HepG2 (cell line): ENCODE measurements around the gene PLOD2. TPM values are rescaled to one million over a fixed set of nuclear protein-coding genes. Genes with fewer than 3 reads are reported as not detected.

ENCODE experiments used
- BCL6 ChIP-seq: IDR thresholded peaks from 2 replicates; pipeline ENCODE4 v1.6.1; 2016; ENCODE audit warnings: missing genetic modification reagents, missing compliant biosample characterization
- DMAP1 ChIP-seq: IDR thresholded peaks from 2 replicates; pipeline ENCODE4 v1.6.1; 2016
- IKZF4 ChIP-seq: sonication (generic); formaldehyde crosslinking; IDR thresholded peaks from 2 replicates; pipeline ENCODE4 v1.5.1; 2020; ENCODE audit warnings: borderline replicate concordance, mild to moderate bottlenecking, low read depth, missing genetic modification reagents; ENCODE audit errors: not compliant biosample characterization
- MYNN ChIP-seq: sonication (generic); formaldehyde crosslinking; IDR thresholded peaks from 2 replicates; pipeline ENCODE4 v1.4.0; 2020; ENCODE audit warnings: mild to moderate bottlenecking, low read depth, missing genetic modification reagents
- SNAPC2 ChIP-seq: sonication (generic); formaldehyde crosslinking; IDR thresholded peaks from 2 replicates; pipeline ENCODE4 v1.8.1; 2022; ENCODE audit warnings: mild to moderate bottlenecking, missing genetic modification reagents
- SP1 ChIP-seq, 2 experiments: fragments of 450-650 bp in 1 of 2; sonication (generic) in 1 of 2; formaldehyde crosslinking in 1 of 2; IDR thresholded peaks; 2 replicates each; pipeline versions ENCODE4 v1.4.0 to v1.6.1; 2016 to 2020; ENCODE audit warnings: missing genetic modification reagents in 1 of 2
- SRF ChIP-seq: IDR thresholded peaks from 2 replicates; pipeline ENCODE4 v1.6.1; 2011; ENCODE audit warnings: mild to moderate bottlenecking, low read depth, low read length, moderate library complexity
- ZC3H13 ChIP-seq: sonication (generic); formaldehyde crosslinking; IDR thresholded peaks from 2 replicates; pipeline ENCODE4 v1.8.1; 2023; ENCODE audit warnings: mild to moderate bottlenecking, missing genetic modification reagents, moderate library complexity
- ZFP37 ChIP-seq: sonication (generic); formaldehyde crosslinking; IDR thresholded peaks from 2 replicates; pipeline ENCODE4 v1.4.0; 2020; ENCODE audit warnings: missing genetic modification reagents, borderline replicate concordance
- ZNF121 ChIP-seq: sonication (generic); formaldehyde crosslinking; IDR thresholded peaks from 2 replicates; pipeline ENCODE4 v1.5.0; 2020; ENCODE audit warnings: mild to moderate bottlenecking, missing genetic modification reagents
- ZNF317 ChIP-seq: sonication (generic); formaldehyde crosslinking; IDR thresholded peaks from 2 replicates; pipeline ENCODE4 v1.5.0; 2020; ENCODE audit warnings: mild to moderate bottlenecking, missing genetic modification reagents
- ZNF629 ChIP-seq: sonication (generic); formaldehyde crosslinking; conservative IDR thresholded peaks from 2 replicates; pipeline ENCODE4 v1.5.0; 2020; ENCODE audit warnings: missing genetic modification reagents
- polyA plus RNA-seq, 8 experiments: library from polyadenylated mRNA; depleted of rRNA in 3 of 8; stranded (reverse) in 7 of 8; unstranded in 1 of 8; fragments of >200 nt; fragmentation: Illumina TruSeq in 4 of 8; extraction: Trizol in 4 of 8; gene quantifications; 2 replicates each; pipeline versions ENCODE4 v1.2.1 to v1.2.3, GENCODE V29; 2011 to 2016; ENCODE audit warnings: low read depth in 4 of 8, missing spikeins in 1 of 8, mixed read lengths in 1 of 8; ENCODE audit not compliant: insufficient read depth in 1 of 8
- total RNA-seq, 5 experiments: library from RNA; depleted of rRNA; stranded (reverse); fragments of >200 nt; fragmentation: Illumina TruSeq; extraction: Trizol; gene quantifications; 2 replicates each; pipeline ENCODE4 v1.2.3, GENCODE V29; 2016; ENCODE audit warnings: low read depth in 1 of 5
- TF ChIP-seq, protein P1 (sequence below), 2 experiments: IDR thresholded peaks; 2 replicates each; pipeline ENCODE4 v1.6.1; 2011 to 2012; ENCODE audit warnings: low read length in 2 of 2, borderline replicate concordance in 1 of 2, low read depth in 1 of 2, mild to moderate bottlenecking in 1 of 2, moderate library complexity in 1 of 2
- TF ChIP-seq, protein P2 (sequence below), 2 experiments: sonication (generic) in 1 of 2; formaldehyde crosslinking in 1 of 2; IDR thresholded peaks; 2 replicates each; pipeline versions ENCODE4 v1.4.0 to v1.6.1; 2016 to 2020; ENCODE audit warnings: borderline replicate concordance in 1 of 2, low read depth in 1 of 2, mild to moderate bottlenecking in 1 of 2, missing genetic modification reagents in 1 of 2
- TF ChIP-seq, protein P3 (sequence below): sonication (generic); formaldehyde crosslinking; IDR thresholded peaks from 2 replicates; pipeline ENCODE4 v1.4.0; 2020; ENCODE audit warnings: mild to moderate bottlenecking, missing genetic modification reagents
- TF ChIP-seq, protein P4 (sequence below): sonication (generic); formaldehyde crosslinking; IDR thresholded peaks from 2 replicates; pipeline ENCODE4 v1.5.1; 2020; ENCODE audit warnings: mild to moderate bottlenecking, missing genetic modification reagents
- TF ChIP-seq, protein P5 (sequence below): IDR thresholded peaks from 2 replicates; pipeline ENCODE4 v1.6.1; 2016; ENCODE audit warnings: missing genetic modification reagents, missing compliant biosample characterization

The PLOD2 gene
- total and polyA plus RNA-seq, 2 of the 13 experiments (the other 11 are each of a cell fraction or from before 2014, with no cell fraction given): 107 to 161 TPM

DNA sequence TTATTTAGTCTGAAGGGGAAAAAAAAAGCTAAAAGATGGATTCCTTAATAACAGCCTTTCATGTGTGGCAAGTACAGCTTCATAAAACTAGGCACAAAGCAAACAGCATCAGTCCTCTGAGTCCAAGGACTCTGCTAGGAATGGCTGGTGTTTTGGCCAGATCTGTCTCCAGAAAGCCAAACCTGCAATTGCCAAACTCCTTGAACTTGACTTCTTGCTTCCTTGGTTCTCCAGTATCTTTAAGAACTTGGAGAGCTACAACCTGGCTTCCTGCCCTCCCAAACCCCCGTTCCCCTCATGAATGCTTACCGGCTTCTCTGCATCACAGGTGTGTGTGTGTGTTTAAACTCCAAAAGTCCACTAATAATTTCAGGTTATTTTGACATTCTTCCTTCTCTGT, 1.6 kb upstream of the PLOD2 start (continued):
- TF ChIP-seq, protein P1, sequence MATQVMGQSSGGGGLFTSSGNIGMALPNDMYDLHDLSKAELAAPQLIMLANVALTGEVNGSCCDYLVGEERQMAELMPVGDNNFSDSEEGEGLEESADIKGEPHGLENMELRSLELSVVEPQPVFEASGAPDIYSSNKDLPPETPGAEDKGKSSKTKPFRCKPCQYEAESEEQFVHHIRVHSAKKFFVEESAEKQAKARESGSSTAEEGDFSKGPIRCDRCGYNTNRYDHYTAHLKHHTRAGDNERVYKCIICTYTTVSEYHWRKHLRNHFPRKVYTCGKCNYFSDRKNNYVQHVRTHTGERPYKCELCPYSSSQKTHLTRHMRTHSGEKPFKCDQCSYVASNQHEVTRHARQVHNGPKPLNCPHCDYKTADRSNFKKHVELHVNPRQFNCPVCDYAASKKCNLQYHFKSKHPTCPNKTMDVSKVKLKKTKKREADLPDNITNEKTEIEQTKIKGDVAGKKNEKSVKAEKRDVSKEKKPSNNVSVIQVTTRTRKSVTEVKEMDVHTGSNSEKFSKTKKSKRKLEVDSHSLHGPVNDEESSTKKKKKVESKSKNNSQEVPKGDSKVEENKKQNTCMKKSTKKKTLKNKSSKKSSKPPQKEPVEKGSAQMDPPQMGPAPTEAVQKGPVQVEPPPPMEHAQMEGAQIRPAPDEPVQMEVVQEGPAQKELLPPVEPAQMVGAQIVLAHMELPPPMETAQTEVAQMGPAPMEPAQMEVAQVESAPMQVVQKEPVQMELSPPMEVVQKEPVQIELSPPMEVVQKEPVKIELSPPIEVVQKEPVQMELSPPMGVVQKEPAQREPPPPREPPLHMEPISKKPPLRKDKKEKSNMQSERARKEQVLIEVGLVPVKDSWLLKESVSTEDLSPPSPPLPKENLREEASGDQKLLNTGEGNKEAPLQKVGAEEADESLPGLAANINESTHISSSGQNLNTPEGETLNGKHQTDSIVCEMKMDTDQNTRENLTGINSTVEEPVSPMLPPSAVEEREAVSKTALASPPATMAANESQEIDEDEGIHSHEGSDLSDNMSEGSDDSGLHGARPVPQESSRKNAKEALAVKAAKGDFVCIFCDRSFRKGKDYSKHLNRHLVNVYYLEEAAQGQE (IDR thresholded peaks at IDR 0.05; ENCODE audit: borderline replicate concordance in 1 of 2, low read depth in 1 of 2, low read length in 2 of 2): no peak
- no peak for TF ChIP-seq SP1 (IDR thresholded peaks at IDR 0.05)
- no peak for TF ChIP-seq SP1 (CRISPR knock-in tag; IDR thresholded peaks at IDR 0.05)
- no peak for TF ChIP-seq SNAPC2 (CRISPR knock-in tag)
- TF ChIP-seq ZNF317: no peak
- TF ChIP-seq, protein P2, sequence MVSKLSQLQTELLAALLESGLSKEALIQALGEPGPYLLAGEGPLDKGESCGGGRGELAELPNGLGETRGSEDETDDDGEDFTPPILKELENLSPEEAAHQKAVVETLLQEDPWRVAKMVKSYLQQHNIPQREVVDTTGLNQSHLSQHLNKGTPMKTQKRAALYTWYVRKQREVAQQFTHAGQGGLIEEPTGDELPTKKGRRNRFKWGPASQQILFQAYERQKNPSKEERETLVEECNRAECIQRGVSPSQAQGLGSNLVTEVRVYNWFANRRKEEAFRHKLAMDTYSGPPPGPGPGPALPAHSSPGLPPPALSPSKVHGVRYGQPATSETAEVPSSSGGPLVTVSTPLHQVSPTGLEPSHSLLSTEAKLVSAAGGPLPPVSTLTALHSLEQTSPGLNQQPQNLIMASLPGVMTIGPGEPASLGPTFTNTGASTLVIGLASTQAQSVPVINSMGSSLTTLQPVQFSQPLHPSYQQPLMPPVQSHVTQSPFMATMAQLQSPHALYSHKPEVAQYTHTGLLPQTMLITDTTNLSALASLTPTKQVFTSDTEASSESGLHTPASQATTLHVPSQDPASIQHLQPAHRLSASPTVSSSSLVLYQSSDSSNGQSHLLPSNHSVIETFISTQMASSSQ (IDR thresholded peaks at IDR 0.05; ENCODE audit: low read depth): 0 out of 2 replicates have a peak, but pooled peaks have one; percentile 27
- TF ChIP-seq, protein P2 (CRISPR knock-in tag; IDR thresholded peaks at IDR 0.05; ENCODE audit: borderline replicate concordance): no peak
- TF ChIP-seq DMAP1 (CRISPR knock-in tag): no peak
- TF ChIP-seq ZNF121: no peak
- TF ChIP-seq IKZF4 (CRISPR knock-in tag): no peak
- peak; percentile 24 for TF ChIP-seq BCL6 (CRISPR knock-in tag)
- no peak for TF ChIP-seq MYNN (CRISPR knock-in tag)
- TF ChIP-seq, protein P3, sequence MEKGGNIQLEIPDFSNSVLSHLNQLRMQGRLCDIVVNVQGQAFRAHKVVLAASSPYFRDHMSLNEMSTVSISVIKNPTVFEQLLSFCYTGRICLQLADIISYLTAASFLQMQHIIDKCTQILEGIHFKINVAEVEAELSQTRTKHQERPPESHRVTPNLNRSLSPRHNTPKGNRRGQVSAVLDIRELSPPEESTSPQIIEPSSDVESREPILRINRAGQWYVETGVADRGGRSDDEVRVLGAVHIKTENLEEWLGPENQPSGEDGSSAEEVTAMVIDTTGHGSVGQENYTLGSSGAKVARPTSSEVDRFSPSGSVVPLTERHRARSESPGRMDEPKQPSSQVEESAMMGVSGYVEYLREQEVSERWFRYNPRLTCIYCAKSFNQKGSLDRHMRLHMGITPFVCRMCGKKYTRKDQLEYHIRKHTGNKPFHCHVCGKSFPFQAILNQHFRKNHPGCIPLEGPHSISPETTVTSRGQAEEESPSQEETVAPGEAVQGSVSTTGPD (CRISPR knock-in tag): peak; percentile 75; the same call in 1 of the 2 replicates
- TF ChIP-seq ZC3H13 (CRISPR knock-in tag): no peak
- TF ChIP-seq SRF: no peak
- TF ChIP-seq, protein P4, sequence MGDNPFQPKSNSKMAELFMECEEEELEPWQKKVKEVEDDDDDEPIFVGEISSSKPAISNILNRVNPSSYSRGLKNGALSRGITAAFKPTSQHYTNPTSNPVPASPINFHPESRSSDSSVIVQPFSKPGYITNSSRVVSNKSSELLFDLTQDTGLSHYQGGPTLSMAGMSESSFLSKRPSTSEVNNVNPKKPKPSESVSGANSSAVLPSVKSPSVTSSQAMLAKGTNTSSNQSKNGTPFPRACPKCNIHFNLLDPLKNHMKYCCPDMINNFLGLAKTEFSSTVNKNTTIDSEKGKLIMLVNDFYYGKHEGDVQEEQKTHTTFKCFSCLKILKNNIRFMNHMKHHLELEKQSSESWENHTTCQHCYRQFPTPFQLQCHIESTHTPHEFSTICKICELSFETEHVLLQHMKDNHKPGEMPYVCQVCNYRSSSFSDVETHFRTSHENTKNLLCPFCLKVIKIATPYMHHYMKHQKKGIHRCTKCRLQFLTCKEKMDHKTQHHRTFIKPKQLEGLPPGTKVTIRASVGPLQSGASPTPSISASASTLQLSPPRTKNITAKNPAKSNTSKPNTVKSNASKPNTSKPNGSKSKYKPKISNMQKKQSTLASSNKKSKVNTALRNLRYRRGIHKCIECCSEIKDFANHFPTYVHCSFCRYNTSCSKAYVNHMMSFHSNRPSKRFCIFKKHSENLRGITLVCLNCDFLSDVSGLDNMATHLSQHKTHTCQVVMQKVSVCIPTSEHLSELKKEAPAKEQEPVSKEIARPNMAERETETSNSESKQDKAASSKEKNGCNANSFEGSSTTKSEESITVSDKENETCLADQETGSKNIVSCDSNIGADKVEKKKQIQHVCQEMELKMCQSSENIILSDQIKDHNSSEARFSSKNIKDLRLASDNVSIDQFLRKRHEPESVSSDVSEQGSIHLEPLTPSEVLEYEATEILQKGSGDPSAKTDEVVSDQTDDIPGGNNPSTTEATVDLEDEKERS (CRISPR knock-in tag): no peak
- TF ChIP-seq, protein P5, sequence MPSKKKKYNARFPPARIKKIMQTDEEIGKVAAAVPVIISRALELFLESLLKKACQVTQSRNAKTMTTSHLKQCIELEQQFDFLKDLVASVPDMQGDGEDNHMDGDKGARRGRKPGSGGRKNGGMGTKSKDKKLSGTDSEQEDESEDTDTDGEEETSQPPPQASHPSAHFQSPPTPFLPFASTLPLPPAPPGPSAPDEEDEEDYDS (CRISPR knock-in tag): no peak
- no peak for TF ChIP-seq ZNF629 (CRISPR knock-in tag)
- TF ChIP-seq ZFP37 (CRISPR knock-in tag): no peak
